Activated CD4-positive, alpha-beta memory T cell treated with anti-CD3 and anti-CD28 coated beads, Interleukin-2, amount 10 ng/mL, durations not matched to agents 7 days and 5 days (primary cell): Measurements from ENCODE around the gene PHB1. TPM values are rescaled to one million over a fixed set of nuclear protein-coding genes. Genes with fewer than 3 reads are reported as not detected.

Source experiments
- CTCF ChIA-PET: fragments of 350-600 bp; sonication (Branson Sonifier 250); formaldehyde crosslinking; loops from one replicate; lab custom pipeline; 2021; ENCODE audit warnings: antibody characterized with exemption, inconsistent platforms; lab: Charles Lee
- POLR2A ChIA-PET: fragments of 350-600 bp; sonication (Branson Sonifier 250); formaldehyde crosslinking; loops from one replicate; lab custom pipeline; 2021; ENCODE audit warnings: antibody characterized with exemption; lab: Charles Lee
- DNase-seq: peaks from one replicate; pipeline ENCODE4 v3.0.0-alpha.2; 2020
- H3K27ac Mint-ChIP-seq: one replicate; pipeline ENCODE4 v1.8.0; 2021; ENCODE audit warnings: mild to moderate bottlenecking, mixed read lengths
- H3K27me3 Mint-ChIP-seq: one replicate; pipeline ENCODE4 v1.8.0; 2021; ENCODE audit warnings: mixed read lengths
- H3K36me3 Mint-ChIP-seq: one replicate; pipeline ENCODE4 v1.8.0; 2021; ENCODE audit warnings: low read depth, mixed read lengths
- H3K4me1 Mint-ChIP-seq: one replicate; pipeline ENCODE4 v1.8.0; 2021; ENCODE audit warnings: mixed read lengths
- H3K4me3 Mint-ChIP-seq: one replicate; pipeline ENCODE4 v1.8.0; 2021; ENCODE audit warnings: mild to moderate bottlenecking, mixed read lengths
- H3K9me3 Mint-ChIP-seq: one replicate; pipeline ENCODE4 v1.8.0; 2021; ENCODE audit warnings: mixed read lengths
- total RNA-seq, 2 experiments: library from RNA; stranded (reverse); gene quantifications; one replicate each; pipeline ENCODE4 v1.2.3, GENCODE V29; 2021

The PHB1 gene
- total RNA-seq, 2 experiments from 2014 or later: 103 to 105 TPM

- POLR2A ChIA-PET: no interaction called here
Observed at GRCh38 chr17:49450181-49450580, 35.5 kb upstream of the PHB1 start.

GRCh38 chr17:49447628-49448302, 33.1 kb upstream of the PHB1 start:
- peaks cover 29% of the 10 kb centered on the region for H3K4me1 Mint-ChIP-seq
- CTCF ChIA-PET: no interaction called here
- H3K27ac Mint-ChIP-seq: no peak overlapping the region
- H3K27me3 Mint-ChIP-seq: peaks cover 13% of the 10 kb centered on the region
- H3K9me3 Mint-ChIP-seq: no peaks in the 10 kb centered on the region
- POLR2A ChIA-PET: no interaction called here
- H3K36me3 Mint-ChIP-seq: no peaks in the 10 kb centered on the region
- no peak overlapping the region for H3K4me3 Mint-ChIP-seq
- no peak for DNase-seq

More at GRCh38 chr17:49450181-49450580, 35.5 kb upstream of the PHB1 start:
- no peak for DNase-seq
- Mint-ChIP-seq H3K4me3 (no peak overlapping the region), H3K27me3 (peaks cover 20% of the 10 kb centered on the region), H3K27ac (peak overlapping the region; percentile 45), H3K4me1 (peaks cover 30% of the 10 kb centered on the region), H3K9me3 (no peaks in the 10 kb centered on the region), H3K36me3 (no peaks in the 10 kb centered on the region)
- CTCF ChIA-PET: interaction anchor here (1.0 kb wide), 1 partner anchor 46 kb away, joined by 4 read pairs; no protein-coding TSS in a partner anchor

DNA sequence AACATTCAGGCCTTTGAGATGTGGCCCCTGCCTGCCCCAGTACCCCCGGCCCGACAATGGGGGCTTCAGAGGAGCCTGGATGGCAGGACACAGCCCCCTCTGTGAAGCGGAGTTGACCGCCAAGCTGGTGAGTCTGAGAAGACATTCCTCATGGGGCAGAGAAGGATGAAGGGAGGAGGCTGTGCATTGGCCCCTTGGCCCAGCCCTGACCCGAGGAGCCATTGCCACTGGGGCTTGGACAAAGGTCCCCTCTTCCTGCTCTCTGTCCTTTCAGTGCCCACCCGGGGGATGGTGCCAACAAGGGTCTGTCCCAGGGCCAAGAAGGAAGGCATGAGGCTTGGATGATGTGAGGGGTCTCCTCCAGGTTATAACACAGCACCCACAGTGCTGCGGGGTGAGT, 30.9 kb upstream of the PHB1 start:
- H3K9me3 Mint-ChIP-seq: no peaks in the 10 kb centered on the region
- H3K4me3 Mint-ChIP-seq: no peak overlapping the region
- CTCF ChIA-PET: interaction anchor here (1.3 kb wide), 2 partner anchors 10 to 52 kb away, joined by 3 to 6 read pairs; no protein-coding TSS in a partner anchor

GRCh38 chr17:49444384-49444783, 29.7 kb upstream of the PHB1 start:
- H3K4me1 Mint-ChIP-seq: no peaks in the 10 kb centered on the region
- CTCF ChIA-PET: interaction anchor here (0.9 kb wide), 1 partner anchor 9 kb away, joined by 4 read pairs; no protein-coding TSS in a partner anchor
- DNase-seq: no peak
- no peak overlapping the region for H3K27ac Mint-ChIP-seq
- H3K9me3 Mint-ChIP-seq: no peaks in the 10 kb centered on the region
- no peaks in the 10 kb centered on the region for H3K36me3 Mint-ChIP-seq
- H3K4me3 Mint-ChIP-seq: no peak overlapping the region
- peaks cover 33% of the 10 kb centered on the region for H3K27me3 Mint-ChIP-seq
- POLR2A ChIA-PET: no interaction called here

More for the DNA sequence above, 30.9 kb upstream of the PHB1 start:
- H3K4me1 Mint-ChIP-seq: peaks cover 7% of the 10 kb centered on the region
- POLR2A ChIA-PET: no interaction called here
- H3K27ac Mint-ChIP-seq: no peak overlapping the region
- H3K27me3 Mint-ChIP-seq: peaks cover 26% of the 10 kb centered on the region
- H3K36me3 Mint-ChIP-seq: no peaks in the 10 kb centered on the region
- DNase-seq: no peak

- Mint-ChIP-seq H3K36me3 (no peaks in the 10 kb centered on the region), H3K27ac (no peak overlapping the region), H3K4me3 (no peak overlapping the region), H3K4me1 (no peaks in the 10 kb centered on the region), H3K9me3 (no peaks in the 10 kb centered on the region), H3K27me3 (peaks cover 39% of the 10 kb centered on the region)
- ChIA-PET CTCF (no interaction called here), POLR2A (no interaction called here)
- no peak for DNase-seq
Observed at GRCh38 chr17:49443862-49444261, 29.2 kb upstream of the PHB1 start.

GRCh38 chr17:49442041-49442440, 27.4 kb upstream of the PHB1 start:
- Mint-ChIP-seq H3K27me3 (peaks cover 45% of the 10 kb centered on the region), H3K27ac (no peak overlapping the region), H3K9me3 (no peaks in the 10 kb centered on the region), H3K36me3 (no peaks in the 10 kb centered on the region), H3K4me1 (no peaks in the 10 kb centered on the region), H3K4me3 (no peak overlapping the region)
- CTCF ChIA-PET: no interaction called here
- POLR2A ChIA-PET: no interaction called here
- no peak for DNase-seq

DNA sequence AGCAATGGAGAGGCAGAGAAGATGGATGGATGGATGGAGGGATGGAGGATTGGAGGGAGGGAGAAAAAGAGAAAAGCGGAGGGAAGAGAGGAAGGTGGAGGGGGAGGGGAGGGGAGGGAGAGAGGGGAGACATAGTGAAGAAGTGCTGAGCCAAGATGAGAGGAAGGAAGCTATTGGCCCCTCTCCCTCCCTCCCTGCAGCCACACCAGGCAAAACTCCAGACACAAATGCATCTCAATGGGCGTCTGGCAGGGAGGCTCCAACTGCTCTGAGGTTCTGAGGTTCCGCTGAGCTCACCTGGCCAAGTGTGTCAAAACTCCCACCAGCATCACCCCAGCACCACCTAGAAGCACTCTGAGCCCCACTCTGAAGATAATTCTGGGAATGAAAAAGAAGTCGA, 26.9 kb upstream of the PHB1 start:
- DNase-seq: no peak
- Mint-ChIP-seq H3K27ac (no peak overlapping the region), H3K36me3 (no peaks in the 10 kb centered on the region), H3K4me1 (no peaks in the 10 kb centered on the region), H3K27me3 (peaks cover 48% of the 10 kb centered on the region), H3K4me3 (no peak overlapping the region), H3K9me3 (no peaks in the 10 kb centered on the region)
- ChIA-PET POLR2A (no interaction called here), CTCF (no interaction called here)

DNA sequence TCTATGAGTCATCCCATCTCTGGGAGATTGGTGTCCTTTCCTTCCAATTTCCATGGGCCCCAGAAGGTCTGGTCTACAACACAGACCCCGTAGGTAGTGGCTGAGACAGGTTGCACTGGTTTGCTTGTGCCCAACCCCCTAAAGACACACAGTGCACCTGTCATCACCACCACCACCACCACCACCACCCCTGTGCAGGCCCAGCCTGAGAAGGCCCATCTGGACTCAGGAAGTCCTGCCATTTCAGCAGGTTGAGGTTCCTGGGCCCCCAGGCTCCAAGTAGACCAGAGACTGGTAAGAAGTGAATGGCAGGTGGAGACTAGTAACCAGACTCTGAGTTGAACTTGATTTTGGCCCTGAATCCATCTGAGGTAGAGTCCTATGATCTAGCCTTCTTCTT, 25.9 kb upstream of the PHB1 start:
- H3K36me3 Mint-ChIP-seq: no peaks in the 10 kb centered on the region
- POLR2A ChIA-PET: no interaction called here
- H3K4me3 Mint-ChIP-seq: no peak overlapping the region
- H3K27me3 Mint-ChIP-seq: peaks cover 52% of the 10 kb centered on the region
- CTCF ChIA-PET: no interaction called here
- no peak overlapping the region for H3K27ac Mint-ChIP-seq
- H3K4me1 Mint-ChIP-seq: no peaks in the 10 kb centered on the region
- no peaks in the 10 kb centered on the region for H3K9me3 Mint-ChIP-seq
- DNase-seq: no peak

DNA sequence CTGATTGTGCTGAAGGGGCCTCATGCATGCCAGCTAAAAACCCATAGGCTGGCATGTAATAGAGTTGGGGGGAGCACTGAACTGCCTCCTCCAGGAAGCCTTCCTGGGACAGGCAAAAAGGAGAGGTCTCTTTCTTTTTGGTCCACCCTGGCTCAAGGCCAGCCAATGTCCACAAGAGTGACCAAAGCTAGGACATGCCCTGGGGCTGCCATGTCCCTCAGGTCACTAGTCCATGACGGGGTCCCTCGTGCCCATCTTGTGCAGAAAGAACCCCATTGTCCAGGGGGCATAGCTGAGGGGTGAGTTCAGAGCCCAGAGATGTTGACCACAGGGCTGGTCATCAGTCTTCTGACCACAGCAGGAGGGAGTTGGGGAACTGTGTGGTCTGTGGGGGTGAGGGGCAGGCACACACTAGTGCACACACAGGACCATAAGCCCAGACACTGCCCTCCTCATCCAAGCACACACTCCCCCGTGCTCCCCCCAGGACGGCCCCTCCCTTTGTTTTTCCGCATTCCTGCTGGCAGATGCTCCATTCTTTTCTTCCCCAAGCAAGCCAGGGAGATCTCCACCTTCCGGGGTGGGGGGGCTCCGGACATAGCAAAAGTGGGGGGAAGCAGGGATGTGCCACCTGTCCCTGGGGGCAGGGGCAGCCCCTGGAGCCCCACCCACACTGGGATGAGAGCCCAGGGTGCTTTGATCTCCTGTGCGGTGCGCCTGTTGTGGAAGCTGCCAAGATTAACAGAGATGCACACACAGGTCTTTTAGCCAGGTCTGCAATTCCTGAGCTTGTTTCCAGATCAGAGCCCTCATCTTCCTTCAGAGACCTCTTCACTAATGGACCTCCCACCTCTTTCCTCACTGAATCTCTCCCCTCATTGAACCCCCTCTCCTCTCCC, 25.2 kb upstream of the PHB1 start:
- Mint-ChIP-seq H3K4me1 (no peaks in the 10 kb centered on the region), H3K27me3 (peaks cover 54% of the 10 kb centered on the region), H3K4me3 (no peak overlapping the region), H3K9me3 (no peaks in the 10 kb centered on the region), H3K36me3 (no peaks in the 10 kb centered on the region), H3K27ac (no peak overlapping the region)
- CTCF ChIA-PET: interaction anchor here (9.6 kb wide), 1 partner anchor 117 kb away, joined by 84 read pairs; no protein-coding TSS in a partner anchor
- POLR2A ChIA-PET: no interaction called here
- DNase-seq: no peak

GRCh38 chr17:49439305-49439672, 24.6 kb upstream of the PHB1 start:
- Mint-ChIP-seq H3K27me3 (peaks cover 54% of the 10 kb centered on the region), H3K9me3 (no peaks in the 10 kb centered on the region), H3K4me3 (no peak overlapping the region), H3K27ac (no peak overlapping the region), H3K36me3 (no peaks in the 10 kb centered on the region), H3K4me1 (no peaks in the 10 kb centered on the region)
- CTCF ChIA-PET: interaction anchor here (0.6 to 9.6 kb wide), 2 partner anchors 117 to 255 kb away, joined by 3 to 84 read pairs; no protein-coding TSS in a partner anchor
- DNase-seq: no peak
- POLR2A ChIA-PET: no interaction called here

DNA sequence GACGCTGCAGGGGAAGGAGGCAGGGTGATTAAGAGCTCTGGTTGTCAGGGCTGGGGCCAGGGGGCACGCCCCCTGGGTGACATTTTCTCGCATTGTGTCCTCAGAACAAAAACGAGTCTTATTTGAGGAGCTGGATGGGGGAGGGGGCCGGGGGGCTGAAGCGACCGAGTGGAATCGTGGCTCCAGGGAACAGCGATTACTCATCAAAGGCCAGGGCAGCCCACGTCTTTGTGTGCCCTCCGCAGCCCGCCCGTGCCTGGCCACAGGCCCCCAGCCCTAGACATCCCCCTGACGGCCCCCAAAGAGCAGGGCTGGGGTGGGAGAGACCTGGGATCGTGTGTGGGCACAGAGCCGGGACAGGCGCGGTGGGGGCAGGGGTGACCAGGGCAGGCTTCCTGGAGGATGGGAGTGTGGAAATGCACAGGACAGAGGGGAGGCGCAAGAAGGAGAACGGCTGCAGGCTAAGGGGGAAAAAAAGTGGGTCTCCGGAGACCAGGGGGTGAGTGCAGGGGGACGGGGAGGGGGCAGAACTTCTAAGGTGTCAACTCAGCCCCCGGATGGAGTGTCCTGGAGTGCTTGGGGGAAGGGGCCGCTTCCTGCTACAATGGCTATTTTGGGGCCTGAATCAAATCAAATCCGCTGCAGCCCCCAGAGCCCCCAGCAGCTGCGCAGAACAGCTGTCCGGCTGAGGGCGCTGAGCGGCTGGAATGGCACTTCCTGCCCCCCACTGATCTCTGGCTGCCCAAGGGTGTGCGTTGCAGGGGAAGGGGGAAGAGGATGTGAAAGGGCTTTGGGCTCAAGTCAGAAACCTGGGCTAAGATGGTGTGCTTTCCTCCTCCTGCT, 24.0 kb upstream of the PHB1 start:
- CTCF ChIA-PET: interaction anchor here (0.6 to 9.6 kb wide), 3 partner anchors 31 to 255 kb away, joined by 3 to 84 read pairs (median 3); no protein-coding TSS in a partner anchor
- POLR2A ChIA-PET: interaction anchor here (0.6 kb wide), 1 partner anchor 25 kb away, joined by 3 read pairs; no protein-coding TSS in a partner anchor
- H3K27ac Mint-ChIP-seq: no peak overlapping the region
- H3K4me1 Mint-ChIP-seq: no peaks in the 10 kb centered on the region
- DNase-seq: no peak
- no peaks in the 10 kb centered on the region for H3K9me3 Mint-ChIP-seq
- H3K4me3 Mint-ChIP-seq: no peak overlapping the region
- H3K36me3 Mint-ChIP-seq: no peaks in the 10 kb centered on the region
- peaks cover 54% of the 10 kb centered on the region for H3K27me3 Mint-ChIP-seq

GRCh38 chr17:49437696-49438435, 23.2 kb upstream of the PHB1 start:
- no peak for DNase-seq
- Mint-ChIP-seq H3K4me1 (no peaks in the 10 kb centered on the region), H3K27me3 (peaks cover 52% of the 10 kb centered on the region), H3K27ac (no peak overlapping the region), H3K9me3 (no peaks in the 10 kb centered on the region), H3K4me3 (no peak overlapping the region), H3K36me3 (no peaks in the 10 kb centered on the region)
- CTCF ChIA-PET: interaction anchor here (1.1 to 9.6 kb wide), 3 partner anchors 30 to 119 kb away, joined by 3 to 84 read pairs (median 3); no protein-coding TSS in a partner anchor
- POLR2A ChIA-PET: interaction anchor here (0.6 kb wide), 1 partner anchor 24 kb away, joined by 3 read pairs; no protein-coding TSS in a partner anchor
